ENCODE data around the gene CD83. TPM values are rescaled to one million over a fixed set of nuclear protein-coding genes. Genes with fewer than 3 reads are reported as not detected.

CD83 gene
- total and polyA plus RNA-seq, 9 of the 15 experiments (the other 6 are each of a cell fraction or from before 2014, with no cell fraction given), result 2.5 to 4.1 (median 3.4) TPM

- TF ChIP-seq MGA (IDR thresholded peaks at IDR 0.05) (peak; percentile 70), SRSF9 (IDR thresholded peaks at IDR 0.05; ENCODE audit: borderline replicate concordance, low read depth, low read length) (no peak), EP300 (IDR thresholded peaks at IDR 0.05; ENCODE audit: low read length) (peak; percentile 38; the same call in 1 of the 2 replicates), MAZ (CRISPR knock-in tag; conservative IDR thresholded peaks at IDR 0.05 in 1 of 2, IDR thresholded peaks at IDR 0.05 in 1 of 2) (peak; percentile 37 to 70; a peak in 3 of 4 replicates), YY1 (IDR thresholded peaks at IDR 0.05; ENCODE audit: borderline replicate concordance in 1 of 3, control insufficient read depth in 1 of 3, extremely low read depth in 1 of 3, insufficient read depth in 3 of 3, insufficient read length in 1 of 3, insufficient replicate concordance in 2 of 3, low read depth in 1 of 3, low read length in 2 of 3) (peak in 1 of 3 experiments; percentile 44), CREB3L1 (IDR thresholded peaks at IDR 0.05; ENCODE audit: borderline replicate concordance, low read depth) (peak; percentile 59; the same call in 1 of the 2 replicates), RBFOX2 (IDR thresholded peaks at IDR 0.05; ENCODE audit: low read depth, low read length) (peak; percentile 67), CBX1 (IDR thresholded peaks at IDR 0.05; ENCODE audit: low read depth) (0 out of 2 replicates have a peak, but pooled peaks have one; percentile 68), TAF1 (IDR thresholded peaks at IDR 0.05; ENCODE audit: control insufficient read depth, extremely low read depth, insufficient read depth, low read length, severe bottlenecking) (peak; percentile 65), MLLT1 (IDR thresholded peaks at IDR 0.05) (peak in 1 of 2 experiments; percentile 49; a peak in 1 of 4 replicates)
Measured at GRCh38 chr6:14108571-14109410, 8.8 kb upstream of the CD83 start (continued).

All from K562 (cell line).